SU-DHL-6 (cell line): ENCODE data around the gene C7orf57.

Experiments
- H2AFZ ChIP-seq: fragments of 200-600 bp; sonication (generic); 2 replicates; pipeline ENCODE4 v1.6.1; 2014; ENCODE audit warnings: low read depth, mild to moderate bottlenecking, moderate library complexity, mixed read lengths, antibody characterized with exemption, low read length; ENCODE audit not compliant: severe bottlenecking
- H3F3A ChIP-seq: fragments of 200-600 bp; shearing (Covaris generic); 2 replicates; pipeline ENCODE4 v1.6.0; 2016; ENCODE audit warnings: antibody characterized with exemption, mild to moderate bottlenecking; ENCODE audit not compliant: insufficient read depth
- H3K27ac ChIP-seq: fragments of 200-600 bp; sonication (generic); 2 replicates; pipeline ENCODE4 v1.5.1; 2016; ENCODE audit warnings: low read depth, mild to moderate bottlenecking, low read length, moderate library complexity, mixed read lengths
- H3K27me3 ChIP-seq: fragments of 200-600 bp; sonication (generic), shearing (Covaris generic); 2 replicates; pipeline ENCODE4 v1.6.0; 2014; ENCODE audit warnings: mild to moderate bottlenecking, low read length
- H3K36me3 ChIP-seq: fragments of 200-600 bp; sonication (generic); 2 replicates; pipeline ENCODE4 v1.6.1; 2014; ENCODE audit warnings: mild to moderate bottlenecking, low read length, mixed read lengths
- H3K4me2 ChIP-seq: fragments of 300-600, 200-600 bp; shearing (Covaris generic), sonication (generic); 2 replicates; pipeline ENCODE4 v1.6.0; 2014; ENCODE audit warnings: low read length, low read depth, mild to moderate bottlenecking; ENCODE audit not compliant: poor library complexity, severe bottlenecking
- H3K4me3 ChIP-seq: fragments of 200-600 bp; sonication (generic); 2 replicates; pipeline ENCODE4 v1.5.1; 2014; ENCODE audit warnings: antibody characterized with exemption, low read length, mild to moderate bottlenecking, mixed read lengths; ENCODE audit not compliant: insufficient read depth, poor library complexity, severe bottlenecking
- H3K79me2 ChIP-seq: fragments of 200-600 bp; sonication (generic); 2 replicates; pipeline ENCODE4 v1.6.1; 2014; ENCODE audit warnings: mild to moderate bottlenecking, low read length, moderate library complexity; ENCODE audit not compliant: insufficient read depth
- H3K9ac ChIP-seq: fragments of 200-600 bp; sonication (generic); 2 replicates; pipeline ENCODE4 v1.7.0; 2014; ENCODE audit warnings: mild to moderate bottlenecking, low read length
- H3K9me2 ChIP-seq: fragments of 200-600 bp; sonication (generic); replicated peaks from 2 replicates; pipeline ENCODE4 v1.6.1; 2014; ENCODE audit warnings: low read length; ENCODE audit not compliant: insufficient read depth
- H3K9me3 ChIP-seq: fragments of 200-600 bp; sonication (generic); 2 replicates; pipeline ENCODE4 v1.6.1; 2014; ENCODE audit warnings: low read length, mixed read lengths; ENCODE audit not compliant: insufficient read depth
- H4K20me1 ChIP-seq: fragments of 200-600 bp; sonication (generic); 2 replicates; pipeline ENCODE4 v1.6.1; 2014; ENCODE audit warnings: low read depth, mild to moderate bottlenecking, antibody characterized with exemption, low read length, moderate library complexity, mixed read lengths
- EZH2phosphoT487 ChIP-seq: fragments of 200-600 bp; sonication (generic), shearing (Covaris generic); conservative IDR thresholded peaks from 2 replicates; pipeline ENCODE4 v1.6.1; 2018; ENCODE audit warnings: mild to moderate bottlenecking, antibody characterized with exemption, low read length, moderate library complexity, mixed read lengths
- TF ChIP-seq, protein P1 (sequence below): fragments of 200-600 bp; sonication (generic); IDR thresholded peaks from one replicate; pipeline ENCODE4 v1.5.1; 2017; ENCODE audit warnings: antibody characterized with exemption, mild to moderate bottlenecking, low read length, moderate library complexity; ENCODE audit not compliant: insufficient read depth, poor library complexity, severe bottlenecking

C7orf57 gene

DNA sequence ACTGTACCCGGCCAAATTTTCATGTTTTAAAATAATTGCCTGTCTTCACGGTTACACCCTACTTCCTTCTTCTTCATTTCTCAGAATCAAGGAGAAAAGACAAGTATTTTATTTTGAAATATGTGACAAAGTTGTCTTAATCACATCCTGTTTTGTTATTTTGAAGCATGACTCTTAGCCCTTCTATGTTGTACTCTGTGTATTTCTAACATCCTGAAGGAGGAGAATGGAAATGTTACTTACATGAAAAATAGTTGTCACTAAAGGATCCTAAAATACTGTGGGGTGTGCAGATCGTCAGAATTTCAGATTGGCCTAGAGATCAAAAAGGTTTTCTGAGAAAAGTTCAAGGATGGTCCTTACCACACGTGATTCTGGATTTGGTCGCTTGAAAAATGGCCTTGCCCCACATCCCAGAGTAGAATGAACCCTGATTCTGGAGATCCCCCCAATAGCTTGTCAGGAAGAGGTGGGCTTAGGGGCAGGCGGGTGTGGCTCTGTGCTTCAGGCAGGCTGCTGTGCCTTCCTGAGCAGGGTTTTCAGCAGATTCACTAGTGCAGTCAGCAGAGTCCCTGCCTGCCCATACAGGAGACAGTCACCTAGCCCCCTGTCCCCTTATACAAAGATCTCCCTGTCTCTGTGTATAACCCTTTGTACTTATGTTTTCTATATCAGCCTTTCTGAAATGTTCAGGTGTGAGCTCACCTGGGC, 62.3 kb downstream of the C7orf57 start:
- H3K36me3 ChIP-seq = no peaks in the 10 kb centered on the region
- H3K27ac ChIP-seq = no peak overlapping the region
- no peak overlapping the region for H3K4me2 ChIP-seq
- H3K27me3 ChIP-seq = no peaks in the 10 kb centered on the region
- no peaks in the 10 kb centered on the region for H3F3A ChIP-seq
- no peaks in the 10 kb centered on the region for H3K9me2 ChIP-seq
- no peaks in the 10 kb centered on the region for H3K79me2 ChIP-seq
- H2AFZ ChIP-seq = no peak overlapping the region
- no peaks in the 10 kb centered on the region for H3K9me3 ChIP-seq
- no peak overlapping the region for H3K9ac ChIP-seq
- no peaks in the 10 kb centered on the region for H4K20me1 ChIP-seq
- no peak overlapping the region for H3K4me3 ChIP-seq
- no peak for TF ChIP-seq EZH2phosphoT487
- TF ChIP-seq, protein P1, sequence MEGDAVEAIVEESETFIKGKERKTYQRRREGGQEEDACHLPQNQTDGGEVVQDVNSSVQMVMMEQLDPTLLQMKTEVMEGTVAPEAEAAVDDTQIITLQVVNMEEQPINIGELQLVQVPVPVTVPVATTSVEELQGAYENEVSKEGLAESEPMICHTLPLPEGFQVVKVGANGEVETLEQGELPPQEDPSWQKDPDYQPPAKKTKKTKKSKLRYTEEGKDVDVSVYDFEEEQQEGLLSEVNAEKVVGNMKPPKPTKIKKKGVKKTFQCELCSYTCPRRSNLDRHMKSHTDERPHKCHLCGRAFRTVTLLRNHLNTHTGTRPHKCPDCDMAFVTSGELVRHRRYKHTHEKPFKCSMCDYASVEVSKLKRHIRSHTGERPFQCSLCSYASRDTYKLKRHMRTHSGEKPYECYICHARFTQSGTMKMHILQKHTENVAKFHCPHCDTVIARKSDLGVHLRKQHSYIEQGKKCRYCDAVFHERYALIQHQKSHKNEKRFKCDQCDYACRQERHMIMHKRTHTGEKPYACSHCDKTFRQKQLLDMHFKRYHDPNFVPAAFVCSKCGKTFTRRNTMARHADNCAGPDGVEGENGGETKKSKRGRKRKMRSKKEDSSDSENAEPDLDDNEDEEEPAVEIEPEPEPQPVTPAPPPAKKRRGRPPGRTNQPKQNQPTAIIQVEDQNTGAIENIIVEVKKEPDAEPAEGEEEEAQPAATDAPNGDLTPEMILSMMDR = no peak

- no peaks in the 10 kb centered on the region for H3K9me3 ChIP-seq
- H3F3A ChIP-seq = no peaks in the 10 kb centered on the region
- H4K20me1 ChIP-seq = no peaks in the 10 kb centered on the region
- H3K79me2 ChIP-seq = no peaks in the 10 kb centered on the region
- no peak overlapping the region for H3K4me3 ChIP-seq
- H3K4me2 ChIP-seq = no peak overlapping the region
- TF ChIP-seq, protein P1 = no peak
- TF ChIP-seq EZH2phosphoT487 = no peak
- H3K27me3 ChIP-seq = no peaks in the 10 kb centered on the region
- H3K9ac ChIP-seq = no peak overlapping the region
- no peak overlapping the region for H2AFZ ChIP-seq
- no peaks in the 10 kb centered on the region for H3K9me2 ChIP-seq
- no peak overlapping the region for H3K27ac ChIP-seq
- H3K36me3 ChIP-seq = no peaks in the 10 kb centered on the region
Observed at GRCh38 chr7:48098846-48099245, 63.5 kb downstream of the C7orf57 start.

DNA sequence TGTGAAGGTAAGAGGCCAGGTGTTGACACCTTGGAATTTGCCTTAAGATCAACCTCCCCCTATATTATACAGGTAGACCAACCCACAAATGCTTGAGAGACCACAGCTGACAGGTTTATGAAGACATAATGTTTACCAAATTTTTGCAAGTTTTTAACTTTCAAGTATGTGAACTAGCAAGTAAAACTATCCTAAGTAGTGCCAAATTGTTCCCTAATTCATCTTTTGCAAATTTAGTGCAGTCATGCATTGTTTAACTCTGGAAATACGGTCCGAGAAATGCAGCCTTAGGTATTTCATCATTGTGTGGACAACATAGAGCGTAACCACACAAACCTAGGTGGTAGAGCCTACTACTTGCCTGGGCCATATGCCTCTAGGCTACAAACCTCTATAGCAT, 64.4 kb downstream of the C7orf57 start:
- H3K9me2 ChIP-seq = no peaks in the 10 kb centered on the region
- TF ChIP-seq, protein P1 = no peak
- TF ChIP-seq EZH2phosphoT487 = no peak
- H4K20me1 ChIP-seq = no peaks in the 10 kb centered on the region
- no peaks in the 10 kb centered on the region for H3K27me3 ChIP-seq
- no peaks in the 10 kb centered on the region for H3K36me3 ChIP-seq
- H3F3A ChIP-seq = no peaks in the 10 kb centered on the region
- no peaks in the 10 kb centered on the region for H3K9me3 ChIP-seq
- H3K4me3 ChIP-seq = no peak overlapping the region
- no peaks in the 10 kb centered on the region for H3K79me2 ChIP-seq
- H3K27ac ChIP-seq = no peak overlapping the region
- no peak overlapping the region for H2AFZ ChIP-seq
- no peak overlapping the region for H3K9ac ChIP-seq
- H3K4me2 ChIP-seq = no peak overlapping the region
